Pancreas (tissue), 10 donors: ENCODE data around the gene SPATA2L. TPM values are rescaled to one million over a fixed set of nuclear protein-coding genes. Genes with fewer than 3 reads are reported as not detected.
"Not testable (repeated sequence)": the region's sequence is repeated elsewhere in the genome, so short reads cannot be mapped to it uniquely, and the experiment has no call there.

Experiments
- ATAC-seq, 4 donors: fragments of 200-7000 bp; cut with Tn5 transposase; one replicate each; pipeline versions ENCODE4 v1.8.0 to v1.9.1; 2020; ENCODE audit warnings: mild to moderate bottlenecking in 4 of 4, moderate library complexity in 4 of 4
- DNase-seq, 6 donors: peaks; one replicate each; pipeline ENCODE4 v3.0.0-alpha.2; 2020
- FAIRE-seq: peaks from 2 replicates; lab custom pipeline; 2012; peaks lifted over from hg19 to GRCh38; lab: Jason Lieb, UNC
- H3K27ac ChIP-seq, 4 donors: fragments of 200-600 bp; sonication (generic); 1 replicate in 3 of 4; 2 replicates in 1 of 4; pipeline versions ENCODE4 v1.5.0 to v1.8.0; 2020
- H3K27me3 ChIP-seq, 4 donors: fragments of 200-600 bp; one replicate each; pipeline ENCODE4 v1.8.0; 2021
- H3K36me3 ChIP-seq, 3 donors: fragments of 200-600 bp; sonication (generic) in 1 of 3; one replicate each; pipeline versions ENCODE4 v1.5.0 to v1.8.0; 2020 to 2021
- H3K4me1 ChIP-seq, 3 donors: fragments of 200-600 bp; one replicate each; pipeline ENCODE4 v1.8.0; 2021
- H3K4me3 ChIP-seq, 4 donors: fragments of 200-600 bp; sonication (generic) in 2 of 4; one replicate each; pipeline versions ENCODE4 v1.5.0 to v1.8.0; 2020 to 2021
- H3K9me3 ChIP-seq, 4 donors: fragments of 200-600 bp; one replicate each; pipeline ENCODE4 v1.8.0; 2021
- CTCF ChIP-seq, 4 donors: fragments of 200-600 bp; sonication (generic) in 3 of 4; IDR thresholded peaks; one replicate each; pipeline versions ENCODE4 v1.5.0 to v1.8.0; 2021; ENCODE audit warnings: antibody characterized with exemption in 4 of 4
- WGBS, 2 donors: extraction: QIAGEN DNeasy Blood & Tissue Kit; methylation state at CpG; one replicate each; pipeline ENCODE4 v1.1.7; 2013; 5-methylcytosine and 5-hydroxymethylcytosine counted together
- intact Hi-C, 3 donors: fragments of 100-400 bp; cut with DNase I; formaldehyde crosslinking; loops; one replicate each; pipeline versions ENCODE4 v1.11.1 to v1.14.2; 2022
- polyA plus RNA-seq, 2 donors: library from polyadenylated mRNA; stranded (reverse); fragments of 200-250 nt; gene quantifications; one replicate each; pipeline ENCODE4 v1.2.3, GENCODE V29; 2013
- total RNA-seq, 6 donors: library from RNA; stranded (reverse); fragmentation: NEBNext Ultra II Directional in 4 of 6; extraction: Animal tissue kit (Norgen Biotek cat#: 25700) in 4 of 6; gene quantifications; one replicate each; pipeline versions ENCODE4 v1.2.1 to v1.2.4, GENCODE V29; 2021 to 2023
- donor health status: healthy with polysubstance abuse.
- donor health status: DM: no; HTN: no; CAD: no; lungs with moderate emphysema.
- donor health status: DM: no; HTN: no; CAD: no.
- donor health status: control.
- donor health status: control.
- donor health status: Bipolar disorder and iron deficiency.
- donor health status: DM: yes; HTN: yes; CAD: no.
- donor health status: DM: no; HTN: no; CAD: no.
- donor health status: DM: no; HTN: no; CAD: no.
- donor health status: DM: yes; HTN: yes; CAD: no.

The SPATA2L gene
- total and polyA plus RNA-seq, 8 donors: 9.2 to 22.3 (median 13.5) TPM

GRCh38 chr16:89691231-89691985 is 10.1 kb downstream of the SPATA2L start:
- TF ChIP-seq CTCF (IDR thresholded peaks at IDR 0.05): no peak
- no peak overlapping the region for H3K27ac ChIP-seq
- FAIRE-seq: no peak
- DNase-seq: peak in 1 of 6 donors; percentile 64
- no peaks in the 10 kb centered on the region for H3K27me3 ChIP-seq
- peaks cover 0 to 36% (median 35%) of the 10 kb centered on the region in 3 donors for H3K36me3 ChIP-seq
- H3K9me3 ChIP-seq: no peaks in the 10 kb centered on the region
- H3K4me3 ChIP-seq: no peak overlapping the region
- intact Hi-C loops: no loop called here
- peaks cover 9 to 16% (median 12%) of the 10 kb centered on the region in 3 donors for H3K4me1 ChIP-seq
- WGBS, 2 donors: 93 to 94% methylated on average over 21 of the region's 21 CpGs
- no peak for ATAC-seq

- TF ChIP-seq CTCF (IDR thresholded peaks at IDR 0.05): no peak
- WGBS, 2 donors: 88 to 93% methylated on average over 16 of the region's 16 CpGs
- intact Hi-C loops: no loop called here
- no peaks in the 10 kb centered on the region for H3K9me3 ChIP-seq
- DNase-seq: peak in 1 of 6 donors; percentile 42
- peaks cover 9 to 16% (median 12%) of the 10 kb centered on the region in 3 donors for H3K4me1 ChIP-seq
- no peaks in the 10 kb centered on the region for H3K27me3 ChIP-seq
- H3K4me3 ChIP-seq: no peak overlapping the region
- no peak overlapping the region for H3K27ac ChIP-seq
- H3K36me3 ChIP-seq: peaks cover 0 to 36% (median 35%) of the 10 kb centered on the region in 3 donors
- no peak for FAIRE-seq
- no peak for ATAC-seq
Observed at GRCh38 chr16:89690392-89690901, 11.1 kb downstream of the SPATA2L start.

GRCh38 chr16:89689621-89690020 is 11.9 kb downstream of the SPATA2L start:
- peak in 1 of 6 donors; percentile 17 for DNase-seq
- H3K4me1 ChIP-seq: peaks cover 9 to 16% (median 12%) of the 10 kb centered on the region in 3 donors
- intact Hi-C loops, H3K4me3 ChIP-seq, ATAC-seq, H3K9me3 ChIP-seq, H3K27me3 ChIP-seq, H3K27ac ChIP-seq, FAIRE-seq: not testable (repeated sequence)
- H3K36me3 ChIP-seq: peaks cover 0 to 36% (median 35%) of the 10 kb centered on the region in 3 donors
- WGBS, 2 donors: 76 to 92% methylated on average over 4 of the region's 4 CpGs

GRCh38 chr16:89689142-89689541 is 12.4 kb downstream of the SPATA2L start:
- H3K9me3 ChIP-seq: no peaks in the 10 kb centered on the region
- no peaks in the 10 kb centered on the region for H3K27me3 ChIP-seq
- no peak overlapping the region for H3K27ac ChIP-seq
- no peak for TF ChIP-seq CTCF (IDR thresholded peaks at IDR 0.05)
- H3K4me1 ChIP-seq: peaks cover 9 to 16% (median 12%) of the 10 kb centered on the region in 3 donors
- ATAC-seq: no peak
- H3K36me3 ChIP-seq: peaks cover 0 to 32% (median 32%) of the 10 kb centered on the region in 3 donors
- intact Hi-C loops: no loop called here
- WGBS, 2 donors: 90 to 91% methylated on average over 13 of the region's 13 CpGs
- no peak overlapping the region for H3K4me3 ChIP-seq
- FAIRE-seq: no peak
- DNase-seq: peak in 1 of 6 donors; percentile 28

GRCh38 chr16:89688395-89688794 is 13.1 kb downstream of the SPATA2L start:
- peaks cover 0 to 24% (median 24%) of the 10 kb centered on the region in 3 donors for H3K36me3 ChIP-seq
- no peak for TF ChIP-seq CTCF (IDR thresholded peaks at IDR 0.05)
- H3K27ac ChIP-seq: peak overlapping the region in 1 of 4 donors; percentile 87
- no peak overlapping the region for H3K4me3 ChIP-seq
- no peak for ATAC-seq
- peaks cover 9 to 16% (median 12%) of the 10 kb centered on the region in 3 donors for H3K4me1 ChIP-seq
- intact Hi-C loops: no loop called here
- 61 to 62% methylated on average over 5 of the region's 5 CpGs for WGBS, 2 donors
- no peaks in the 10 kb centered on the region for H3K27me3 ChIP-seq
- no peaks in the 10 kb centered on the region for H3K9me3 ChIP-seq
- DNase-seq: peak in 1 of 6 donors; percentile 9
- no peak for FAIRE-seq
